GM19397 (cell line): ENCODE measurements around the gene CNR2.
"Not testable (repeated sequence)": the region's sequence is repeated elsewhere in the genome, so short reads cannot be mapped to it uniquely, and the experiment has no call there.

Source experiments
- ATAC-seq: cut with Tn5 transposase; IDR thresholded peaks from one replicate; pipeline ENCODE4 v1.9.1; 2021; ENCODE audit warnings: mild to moderate bottlenecking, moderate library complexity; ENCODE audit not compliant: unreplicated experiment

Gene CNR2

DNA sequence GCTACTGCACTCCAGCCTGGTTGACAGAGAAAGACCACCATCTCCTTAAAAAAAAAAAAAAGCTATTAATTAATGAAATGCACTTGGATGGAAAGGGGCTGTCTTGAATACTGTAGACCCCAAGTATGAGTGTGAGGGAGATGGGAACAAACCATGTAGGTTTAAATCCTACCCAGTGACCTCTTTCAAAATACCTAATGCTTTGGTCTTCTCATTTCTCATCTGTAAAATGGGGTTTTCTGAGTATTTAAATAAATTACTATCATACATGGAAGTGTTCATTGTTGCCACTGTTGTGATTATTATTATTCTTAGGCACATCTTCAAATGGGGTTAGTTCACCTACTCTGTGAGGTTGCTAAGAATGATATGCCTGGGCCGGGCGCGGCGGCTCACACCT is 27.9 kb downstream of the CNR2 start:
- ATAC-seq = no peak

- ATAC-seq = no peak
Observed at GRCh38 chr1:23882746-23883145, 30.4 kb downstream of the CNR2 start.

GRCh38 chr1:23879809-23880208 is 33.4 kb downstream of the CNR2 start:
- no peak for ATAC-seq

GRCh38 chr1:23878668-23879067 is 34.5 kb downstream of the CNR2 start:
- no peak for ATAC-seq

DNA sequence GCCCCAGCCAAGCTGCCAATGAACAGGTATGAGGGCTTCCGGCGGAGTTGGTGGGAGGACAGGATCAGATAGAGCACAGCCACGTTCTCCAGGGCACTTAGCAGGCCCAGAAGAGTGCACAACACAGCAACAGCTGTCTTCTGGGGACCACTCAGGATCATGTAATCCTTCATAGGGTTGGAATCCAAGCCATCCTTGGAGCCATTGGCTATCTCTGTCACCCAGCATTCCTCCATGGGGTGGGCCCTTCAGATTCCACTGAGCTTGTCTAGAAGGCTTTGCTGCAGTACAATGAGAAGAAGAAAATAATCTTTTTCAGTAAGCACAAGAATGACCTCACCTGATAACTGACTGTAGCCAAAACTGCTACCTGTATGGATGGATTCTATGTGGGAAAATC is 37.8 kb downstream of the CNR2 start:
- ATAC-seq = no peak

DNA sequence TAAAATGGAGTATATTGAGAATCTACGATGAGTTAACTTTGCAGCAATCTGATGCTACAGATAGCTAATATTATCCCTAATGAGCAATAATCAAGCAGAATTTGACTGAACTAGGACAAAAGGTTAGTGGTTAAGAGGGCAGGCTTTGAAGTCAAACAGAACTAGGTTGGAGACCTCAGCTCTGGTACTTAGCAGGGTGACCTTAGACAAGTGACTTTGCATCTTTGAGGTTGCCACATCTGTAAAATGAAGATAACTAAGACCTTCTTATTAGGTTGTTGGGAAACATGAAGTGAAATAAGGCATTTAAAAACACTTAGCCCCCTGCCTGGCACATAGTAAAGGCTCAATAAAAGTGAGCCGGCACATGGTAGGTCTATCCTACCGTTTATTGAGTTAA is 40.7 kb downstream of the CNR2 start:
- no peak for ATAC-seq

GRCh38 chr1:23869051-23869450 is 44.1 kb downstream of the CNR2 start:
- no peak for ATAC-seq

DNA sequence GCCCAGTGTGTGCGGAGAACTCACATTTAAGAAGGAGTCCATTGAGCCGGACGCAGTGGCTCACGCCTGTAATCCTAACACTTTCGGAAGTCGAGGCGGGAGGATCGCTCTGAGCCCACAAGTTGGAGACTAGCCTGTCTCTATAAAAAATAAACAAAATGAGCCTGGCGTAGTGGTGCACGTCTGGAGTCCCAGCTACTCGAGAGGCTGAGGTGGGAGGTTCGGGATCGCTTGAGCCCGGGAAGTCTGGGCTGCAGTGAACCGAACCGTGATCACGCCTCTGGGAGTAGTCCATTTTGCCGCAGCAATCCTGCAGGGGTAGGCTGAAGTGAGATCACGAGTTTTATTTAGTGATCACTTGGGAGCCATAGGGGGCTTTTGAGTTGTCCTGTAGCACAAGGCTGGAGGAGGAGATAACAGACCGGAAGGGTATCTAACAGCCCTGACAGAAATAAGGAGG is 44.6 kb downstream of the CNR2 start:
- ATAC-seq = peak; percentile 12

DNA sequence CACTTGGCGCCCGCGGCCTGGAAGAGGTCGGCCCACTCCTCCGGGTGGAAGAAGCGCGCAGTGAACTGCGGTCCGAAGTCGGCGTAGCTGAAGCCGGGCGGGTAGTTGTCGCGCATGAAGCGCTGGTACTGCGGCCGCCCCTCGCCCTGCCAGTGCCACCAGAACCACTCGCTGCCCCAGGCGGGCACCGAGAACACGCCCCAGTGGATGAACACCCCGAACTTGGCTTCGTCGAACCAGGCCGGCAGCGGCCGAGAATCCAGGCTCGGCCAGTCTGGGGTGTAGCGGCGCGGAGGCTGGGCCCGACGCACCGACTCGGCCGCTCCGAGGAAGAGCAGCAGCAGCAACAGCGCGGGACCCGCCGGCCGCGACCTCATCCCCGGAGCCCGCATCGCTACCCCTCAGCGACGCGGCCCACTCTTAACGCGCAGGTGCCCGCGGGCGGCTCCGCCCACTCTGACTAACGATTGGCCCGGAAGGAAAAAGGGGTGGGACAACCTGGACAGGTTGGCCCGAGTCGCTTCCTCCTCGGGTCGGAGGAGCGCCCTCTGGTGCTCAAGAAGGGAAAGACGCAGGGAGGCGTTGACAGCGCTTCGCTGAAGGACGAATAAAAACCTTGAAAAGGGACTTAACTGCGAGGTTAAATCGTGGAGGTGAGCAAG is 45.1 kb downstream of the CNR2 start, which contains the start of gene FUCA1:
Gene FUCA1 (minus strand): TSS at position 396 of the 662 bp plus-strand sequence. CDS start 4 bp downstream, at position 392.
- ATAC-seq = peak; percentile 96

- no peak for ATAC-seq
Observed at GRCh38 chr1:23867542-23867894, 45.6 kb downstream of the CNR2 start.

DNA sequence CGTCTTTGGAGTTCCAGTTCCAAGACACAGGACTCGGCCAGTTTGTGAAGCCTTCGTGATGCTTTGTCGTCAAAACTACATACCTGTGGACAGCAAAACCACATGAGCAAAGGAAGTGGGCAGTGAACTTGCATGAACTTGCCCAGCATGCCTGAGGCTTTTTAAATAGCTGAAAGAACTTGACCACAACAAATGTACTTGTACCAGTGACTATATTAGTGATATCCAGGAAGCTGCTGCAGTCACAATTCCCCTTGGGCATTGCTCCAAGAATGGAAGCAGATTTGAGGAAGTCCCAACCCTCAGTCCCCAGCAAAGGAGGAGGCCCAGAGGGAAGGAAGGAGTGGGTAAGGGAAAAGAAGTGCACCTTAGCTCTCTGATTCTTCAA is 47.6 kb downstream of the CNR2 start:
- no peak for ATAC-seq

- ATAC-seq = no peak
Observed at GRCh38 chr1:23864801-23865542, 48.2 kb downstream of the CNR2 start.

DNA sequence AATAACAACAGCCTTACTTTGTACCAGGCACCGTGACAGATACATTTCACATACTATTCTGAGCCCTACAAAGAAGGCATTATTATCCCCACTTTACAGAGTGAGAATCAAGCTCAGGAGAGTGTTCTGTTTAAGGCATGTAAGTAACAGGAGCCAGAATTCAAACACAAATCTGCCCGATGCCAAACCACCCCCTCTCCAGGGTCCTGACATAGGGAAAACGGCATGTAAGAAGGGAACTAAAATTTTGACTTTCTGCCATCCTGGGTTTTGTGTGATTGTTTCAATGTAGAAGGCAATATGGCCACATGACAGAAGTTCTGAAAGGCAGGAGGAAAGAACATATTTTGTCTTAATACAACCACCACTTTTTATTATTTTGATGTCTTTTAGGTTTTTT is 50.5 kb downstream of the CNR2 start:
- no peak for ATAC-seq

DNA sequence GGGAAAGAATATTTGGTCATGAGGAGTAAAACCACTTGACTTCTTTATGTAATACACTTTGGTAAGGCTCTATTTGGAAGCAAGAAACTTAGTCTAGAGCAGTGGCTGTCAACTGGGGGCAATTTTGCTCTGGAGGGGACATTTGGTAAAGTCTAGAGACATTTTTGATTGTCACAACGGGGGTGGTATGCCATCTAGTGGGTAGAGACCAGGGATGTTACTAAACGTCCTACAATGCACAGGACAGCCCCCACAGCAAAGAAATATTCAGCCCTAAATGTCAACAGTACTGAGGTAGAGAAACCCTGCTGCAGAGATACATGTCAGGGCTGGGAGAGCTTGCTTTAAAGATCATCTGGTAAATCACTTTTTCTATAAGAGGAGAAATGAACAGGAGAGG is 58.6 kb downstream of the CNR2 start:
- no peak for ATAC-seq

DNA sequence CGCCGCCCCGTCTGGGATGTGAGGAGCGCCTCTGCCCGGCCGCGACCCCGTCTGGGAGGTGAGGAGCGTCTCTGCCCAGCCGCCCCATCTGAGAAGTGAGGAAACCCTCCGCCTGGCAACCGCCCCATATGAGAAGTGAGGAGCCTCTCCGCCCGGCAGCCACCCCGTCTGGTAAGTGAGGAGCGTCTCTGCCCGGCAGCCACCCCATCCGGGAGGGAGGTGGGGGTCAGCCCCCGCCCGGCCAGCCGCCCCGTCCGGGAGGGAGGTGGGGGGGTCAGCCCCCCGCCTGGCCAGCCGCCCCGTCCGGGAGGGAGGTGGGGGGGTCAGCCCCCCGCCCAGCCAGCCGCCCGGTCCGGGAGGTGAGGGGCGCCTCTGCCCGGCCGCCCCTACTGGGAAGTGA is 60.0 kb downstream of the CNR2 start:
- ATAC-seq = not testable (repeated sequence)

DNA sequence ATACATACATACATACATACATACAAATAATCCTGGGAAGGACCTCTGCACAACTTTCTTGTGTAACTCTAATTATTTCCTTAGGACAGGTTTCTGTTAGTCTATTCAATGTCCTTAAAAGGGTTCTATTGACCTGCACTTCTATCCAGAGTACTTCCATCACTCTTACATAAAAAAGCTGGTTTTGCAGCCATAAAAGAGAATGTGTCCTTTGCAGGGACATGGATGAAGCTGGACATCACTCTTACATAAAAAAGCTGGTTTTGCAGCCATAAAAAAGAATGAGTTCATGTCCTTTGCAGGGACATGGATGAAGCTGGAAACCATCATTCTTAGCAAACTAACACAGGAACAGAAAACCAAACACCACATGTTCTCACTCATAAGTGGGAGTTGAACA is 61.8 kb downstream of the CNR2 start:
- not testable (repeated sequence) for ATAC-seq

DNA sequence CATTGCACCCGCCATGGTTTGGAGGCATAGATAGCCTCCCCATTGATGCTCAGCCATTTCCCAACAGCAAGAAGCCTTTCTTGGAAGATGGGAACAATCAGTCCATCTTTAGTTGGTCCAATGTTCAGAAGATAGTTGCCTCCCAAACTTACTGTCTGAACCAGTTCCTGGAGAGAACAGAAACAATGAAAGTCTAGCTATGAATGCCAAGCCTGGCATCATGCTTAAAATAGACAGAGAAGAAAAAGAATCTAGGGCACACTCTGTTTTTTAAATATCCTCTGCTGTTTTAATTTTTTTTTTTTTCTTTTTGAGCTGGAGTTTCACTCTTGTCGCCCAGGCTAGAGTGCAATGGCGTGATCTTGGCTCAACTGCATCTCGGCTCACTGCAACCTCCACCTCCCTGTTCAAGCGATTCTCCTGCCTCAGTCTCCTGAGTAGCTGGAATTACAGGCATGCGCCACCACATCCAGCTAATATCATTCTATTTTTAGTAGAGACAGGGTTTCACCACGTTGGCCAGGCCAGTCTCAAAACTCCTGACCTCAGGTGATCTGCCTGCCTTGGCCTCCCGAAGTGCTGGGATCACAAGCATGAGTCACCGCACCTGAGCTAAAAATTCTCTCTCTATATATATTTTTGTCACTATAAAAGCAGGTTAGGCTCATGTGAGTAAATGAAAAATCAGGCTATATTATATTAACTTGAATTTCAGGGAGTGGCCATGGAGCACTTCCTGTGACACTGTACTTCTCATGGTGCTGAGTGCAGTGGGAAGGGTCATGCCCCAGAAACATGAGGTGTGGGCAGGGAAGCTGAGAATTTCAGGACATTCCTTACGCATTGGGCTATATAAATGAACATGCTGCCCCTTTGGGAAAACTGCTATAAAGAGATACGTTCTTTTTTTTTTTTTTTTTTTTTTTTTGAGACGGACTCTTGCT is 64.2 kb downstream of the CNR2 start:
- no peak for ATAC-seq

- ATAC-seq = not testable (repeated sequence)
Observed at GRCh38 chr1:23847482-23848095, 65.6 kb downstream of the CNR2 start.

DNA sequence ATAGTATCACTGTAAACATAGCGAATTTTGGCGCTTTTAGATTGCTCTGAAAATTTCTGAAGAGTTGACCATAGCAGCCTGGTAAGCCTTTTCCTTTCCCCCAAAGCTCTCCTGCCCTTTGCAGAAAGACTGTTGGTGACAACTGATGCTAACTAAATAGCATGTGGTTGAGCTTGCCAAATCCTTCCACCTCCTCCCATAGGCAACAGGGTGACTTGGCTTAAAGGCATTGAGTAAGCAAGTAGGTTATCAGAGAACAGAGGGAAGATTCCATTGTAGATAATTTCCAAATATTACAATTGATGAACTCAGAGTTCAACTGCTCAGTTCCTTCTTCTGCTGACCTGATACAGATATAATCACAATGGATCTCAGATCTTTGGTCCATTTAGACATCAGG is 68.0 kb downstream of the CNR2 start:
- ATAC-seq = no peak

- no peak for ATAC-seq
Observed at GRCh38 chr1:23843644-23844043, 69.5 kb downstream of the CNR2 start.

DNA sequence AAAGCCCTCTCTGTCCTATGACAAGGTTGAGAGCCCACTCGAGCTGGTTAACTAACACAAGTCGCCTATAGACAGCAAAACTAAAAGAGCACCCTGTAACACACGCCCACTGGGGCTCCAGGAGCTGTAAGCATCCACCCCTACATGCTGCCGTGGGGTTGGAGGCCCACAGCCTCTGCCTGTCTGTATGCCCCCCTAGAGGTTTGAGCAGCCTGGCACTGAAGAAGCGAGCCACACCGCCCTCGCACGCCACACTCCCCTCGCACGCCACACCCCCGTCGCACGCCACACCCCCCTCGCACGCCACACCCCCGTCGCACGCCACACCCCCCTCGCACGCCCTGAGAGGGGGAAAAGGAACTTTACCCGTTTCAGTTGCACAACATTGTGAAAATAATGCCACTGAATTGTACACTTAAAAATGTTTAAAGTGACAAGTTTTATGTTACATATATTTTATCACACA is 74.7 kb downstream of the CNR2 start:
- no peak for ATAC-seq
